ENCODE measurements around the gene L3MBTL2. TPM values are rescaled to one million over a fixed set of nuclear protein-coding genes. Genes with fewer than 3 reads are reported as not detected.

Gene L3MBTL2
- total and polyA plus RNA-seq, 3 donors from 2014 or later: 32.8 to 39.7 (median 34.6) TPM

DNA sequence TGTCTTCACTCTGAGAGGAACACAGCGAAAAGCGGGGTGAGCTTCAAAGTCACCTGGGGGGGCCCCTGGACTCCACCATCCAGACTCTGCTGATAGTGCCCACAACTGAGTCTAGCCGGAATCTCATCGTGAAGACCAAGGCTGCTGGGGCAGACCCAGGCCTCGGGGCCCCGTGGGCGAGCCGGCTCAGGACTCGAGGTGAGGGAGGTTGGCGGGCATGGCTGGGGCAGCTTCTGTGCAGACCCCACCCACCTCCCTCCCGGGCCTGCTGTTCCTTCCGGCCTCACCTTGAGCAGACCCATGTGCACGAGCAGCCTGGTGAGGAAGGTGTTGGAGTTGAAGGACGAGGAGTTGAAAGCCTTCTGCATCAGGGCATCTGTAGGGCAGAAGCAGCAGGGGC, 44.3 kb downstream of the L3MBTL2 start:
- 83 to 100% methylated on average over 4 to 14 of the region's 14 CpGs for WGBS, 2 donors
- intact Hi-C loops (cut with DNase I; ENCODE audit: low total_unique reads): no loop called here
- Histone ChIP-seq H3K4me3 (no peak overlapping the region), H3K9me3 (no peaks in the 10 kb centered on the region), H3K27me3 (no peaks in the 10 kb centered on the region), H3K27ac (no peak overlapping the region), H3K36me3 (ENCODE audit: low read depth, missing control alignments) (no peaks in the 10 kb centered on the region), H3K4me1 (no peaks in the 10 kb centered on the region)
- TF ChIP-seq, protein P1, sequence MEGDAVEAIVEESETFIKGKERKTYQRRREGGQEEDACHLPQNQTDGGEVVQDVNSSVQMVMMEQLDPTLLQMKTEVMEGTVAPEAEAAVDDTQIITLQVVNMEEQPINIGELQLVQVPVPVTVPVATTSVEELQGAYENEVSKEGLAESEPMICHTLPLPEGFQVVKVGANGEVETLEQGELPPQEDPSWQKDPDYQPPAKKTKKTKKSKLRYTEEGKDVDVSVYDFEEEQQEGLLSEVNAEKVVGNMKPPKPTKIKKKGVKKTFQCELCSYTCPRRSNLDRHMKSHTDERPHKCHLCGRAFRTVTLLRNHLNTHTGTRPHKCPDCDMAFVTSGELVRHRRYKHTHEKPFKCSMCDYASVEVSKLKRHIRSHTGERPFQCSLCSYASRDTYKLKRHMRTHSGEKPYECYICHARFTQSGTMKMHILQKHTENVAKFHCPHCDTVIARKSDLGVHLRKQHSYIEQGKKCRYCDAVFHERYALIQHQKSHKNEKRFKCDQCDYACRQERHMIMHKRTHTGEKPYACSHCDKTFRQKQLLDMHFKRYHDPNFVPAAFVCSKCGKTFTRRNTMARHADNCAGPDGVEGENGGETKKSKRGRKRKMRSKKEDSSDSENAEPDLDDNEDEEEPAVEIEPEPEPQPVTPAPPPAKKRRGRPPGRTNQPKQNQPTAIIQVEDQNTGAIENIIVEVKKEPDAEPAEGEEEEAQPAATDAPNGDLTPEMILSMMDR (IDR thresholded peaks at IDR 0.05): no peak
- TF ChIP-seq POLR2A (IDR thresholded peaks at IDR 0.05): no peak
- no peak for DNase-seq

DNA sequence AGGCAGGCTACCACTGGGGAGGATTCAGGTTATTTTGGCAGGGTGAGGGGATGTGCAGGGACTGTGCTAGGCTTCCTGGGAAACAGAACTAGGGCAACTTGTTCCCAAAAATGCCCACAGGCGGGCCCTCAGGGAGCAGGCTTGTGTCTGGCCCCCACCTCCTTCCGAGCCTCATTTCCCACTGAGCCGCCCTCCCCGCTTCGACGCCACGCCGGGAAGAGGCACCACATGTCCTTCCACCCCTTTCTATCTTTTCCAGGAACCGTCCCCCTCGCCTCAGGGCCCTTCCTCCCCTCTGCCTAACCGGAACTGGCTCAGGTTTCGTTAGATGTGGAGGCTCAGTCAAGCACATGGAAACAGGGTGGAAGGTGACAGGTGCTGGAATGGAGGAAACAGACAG, 45.0 kb downstream of the L3MBTL2 start:
- no peak overlapping the region for H3K27ac ChIP-seq
- H3K27me3 ChIP-seq: no peaks in the 10 kb centered on the region
- no peaks in the 10 kb centered on the region for H3K36me3 ChIP-seq (ENCODE audit: low read depth, missing control alignments)
- H3K9me3 ChIP-seq: no peaks in the 10 kb centered on the region
- DNase-seq: no peak
- no peak for TF ChIP-seq POLR2A (IDR thresholded peaks at IDR 0.05)
- TF ChIP-seq, protein P1 (IDR thresholded peaks at IDR 0.05): no peak
- H3K4me1 ChIP-seq: no peaks in the 10 kb centered on the region
- 82 to 97% methylated on average over 12 of the region's 12 CpGs for WGBS, 2 donors
- H3K4me3 ChIP-seq: no peak overlapping the region
- intact Hi-C loops (cut with DNase I; ENCODE audit: low total_unique reads): no loop called here

DNA sequence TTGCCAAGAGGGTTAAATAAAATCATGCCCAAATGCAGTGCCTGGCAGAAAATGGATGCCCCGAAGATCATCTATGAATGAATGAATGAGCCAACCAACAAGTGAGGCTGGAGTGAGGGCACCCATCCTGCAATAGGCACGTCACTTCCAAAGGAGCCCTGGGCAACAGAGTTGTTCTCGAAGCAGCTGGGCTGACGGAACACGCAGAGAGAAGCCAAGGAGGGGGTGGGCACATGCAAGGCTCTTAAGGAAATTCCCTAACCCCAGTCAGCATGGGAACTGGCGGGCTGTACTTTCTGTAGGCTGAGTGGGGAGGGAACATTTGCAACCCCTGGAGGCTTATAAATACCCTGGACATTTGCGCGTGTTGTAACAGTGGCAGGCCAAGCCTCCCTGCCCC, 47.3 kb downstream of the L3MBTL2 start:
- Histone ChIP-seq H3K4me3 (no peak overlapping the region), H3K27ac (no peak overlapping the region), H3K9me3 (no peaks in the 10 kb centered on the region), H3K4me1 (no peaks in the 10 kb centered on the region), H3K27me3 (no peaks in the 10 kb centered on the region), H3K36me3 (ENCODE audit: low read depth, missing control alignments) (no peaks in the 10 kb centered on the region)
- no peak for TF ChIP-seq POLR2A (IDR thresholded peaks at IDR 0.05)
- TF ChIP-seq, protein P1 (IDR thresholded peaks at IDR 0.05): no peak
- DNase-seq: no peak
- WGBS, 2 donors: 86 to 88% methylated on average over 8 of the region's 8 CpGs
- intact Hi-C loops (cut with DNase I; ENCODE audit: low total_unique reads): no loop called here

DNA sequence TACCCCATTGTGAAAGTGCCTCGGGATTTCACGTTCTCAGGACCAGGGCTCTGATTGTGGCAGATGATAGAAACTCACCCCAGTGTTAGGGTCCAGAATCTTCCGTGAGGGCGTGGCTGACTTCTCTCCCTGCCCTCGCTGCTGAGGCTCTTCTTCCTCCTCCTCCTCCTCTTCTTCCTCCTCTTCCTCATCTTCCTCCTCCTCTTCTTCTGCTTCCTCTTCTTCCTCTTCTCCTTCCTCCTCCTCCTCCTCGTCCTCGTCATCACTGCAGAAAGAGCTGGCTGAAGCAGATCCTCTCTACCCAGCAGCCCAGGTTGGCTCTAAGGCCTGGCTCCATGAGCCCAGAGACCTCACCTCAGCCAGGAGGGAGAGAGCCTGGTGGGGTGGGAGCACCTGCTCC, 49.1 kb downstream of the L3MBTL2 start:
- Histone ChIP-seq H3K4me3 (no peak overlapping the region), H3K36me3 (ENCODE audit: low read depth, missing control alignments) (no peaks in the 10 kb centered on the region), H3K4me1 (no peaks in the 10 kb centered on the region), H3K9me3 (no peaks in the 10 kb centered on the region), H3K27me3 (no peaks in the 10 kb centered on the region), H3K27ac (no peak overlapping the region)
- no peak for TF ChIP-seq POLR2A (IDR thresholded peaks at IDR 0.05)
- TF ChIP-seq, protein P1 (IDR thresholded peaks at IDR 0.05): no peak
- no peak for DNase-seq
- 89 to 95% methylated on average over 7 of the region's 7 CpGs for WGBS, 2 donors
- intact Hi-C loops (cut with DNase I; ENCODE audit: low total_unique reads): no loop called here

All from testis (tissue), 3 donors.